H1 (cell line): Measurements from ENCODE around the gene PKD2L2. TPM values are rescaled to one million over a fixed set of nuclear protein-coding genes. Genes with fewer than 3 reads are reported as not detected.

Source experiments
- CTBP2 ChIP-seq: IDR thresholded peaks from 2 replicates; pipeline ENCODE4 v1.7.0; 2011; ENCODE audit warnings: borderline replicate concordance, mild to moderate bottlenecking, moderate library complexity, mixed read lengths, low read length; ENCODE audit not compliant: insufficient read depth, insufficient read length
- polyA plus RNA-seq, 7 experiments: library from polyadenylated mRNA; depleted of rRNA in 3 of 7; stranded (reverse) in 5 of 7; unstranded in 2 of 7; fragments of >200 nt in 5 of 7; fragments of 200-250 nt in 2 of 7; gene quantifications; 1 replicate in 5 of 7; 2 replicates in 1 of 7; 4 replicates in 1 of 7; pipeline versions ENCODE4 v1.2.1 to v1.2.3, GENCODE V29; 2011 to 2013; ENCODE audit warnings: missing spikeins in 2 of 7, mixed read lengths in 2 of 7
- total RNA-seq: library from RNA; stranded (reverse); fragmentation: NEBNext Ultra II Directional; extraction: Animal tissue kit (Norgen Biotek cat#: 25700); gene quantifications from 2 replicates; pipeline ENCODE4 v1.2.1, GENCODE V29; 2021
- TF ChIP-seq, protein P1 (sequence below): IDR thresholded peaks from 2 replicates; pipeline ENCODE4 v1.6.1; 2011; ENCODE audit warnings: low read length, improper control_type of control experiment

PKD2L2 gene
- total and polyA plus RNA-seq, 2 of the 8 experiments (the other 6 are each of a cell fraction or from before 2014, with no cell fraction given), result not detected

GRCh38 chr5:137856916-137857862, 32.1 kb upstream of the PKD2L2 start (continued):
- no peak for TF ChIP-seq CTBP2
- TF ChIP-seq, protein P1, sequence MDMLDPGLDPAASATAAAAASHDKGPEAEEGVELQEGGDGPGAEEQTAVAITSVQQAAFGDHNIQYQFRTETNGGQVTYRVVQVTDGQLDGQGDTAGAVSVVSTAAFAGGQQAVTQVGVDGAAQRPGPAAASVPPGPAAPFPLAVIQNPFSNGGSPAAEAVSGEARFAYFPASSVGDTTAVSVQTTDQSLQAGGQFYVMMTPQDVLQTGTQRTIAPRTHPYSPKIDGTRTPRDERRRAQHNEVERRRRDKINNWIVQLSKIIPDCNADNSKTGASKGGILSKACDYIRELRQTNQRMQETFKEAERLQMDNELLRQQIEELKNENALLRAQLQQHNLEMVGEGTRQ, result no peak
